HepG2 (cell line): Measurements from ENCODE around the gene TIMM23. TPM values are rescaled to one million over a fixed set of nuclear protein-coding genes. Genes with fewer than 3 reads are reported as not detected.
A peak's percentile ranks its signal among the peaks of the same experiment; 100 is the strongest.
"Not testable (repeated sequence)": the region's sequence is repeated elsewhere in the genome, so short reads cannot be mapped to it uniquely, and the experiment has no call there.

ENCODE experiments used
- BCL6 ChIP-seq: IDR thresholded peaks from 2 replicates; pipeline ENCODE4 v1.6.1; 2016; ENCODE audit warnings: missing genetic modification reagents, missing compliant biosample characterization
- CEBPG ChIP-seq: IDR thresholded peaks from 2 replicates; pipeline ENCODE4 v1.6.1; 2016
- CREM ChIP-seq, 2 experiments: sonication (generic) in 1 of 2; formaldehyde crosslinking in 1 of 2; IDR thresholded peaks; 2 replicates each; pipeline versions ENCODE4 v1.4.0 to v1.6.1; 2016 to 2020; ENCODE audit warnings: antibody characterized with exemption in 1 of 2, mild to moderate bottlenecking in 1 of 2, missing genetic modification reagents in 1 of 2
- FOXA3 ChIP-seq: IDR thresholded peaks from 2 replicates; pipeline ENCODE4 v1.6.1; 2016; ENCODE audit warnings: missing genetic modification reagents, missing compliant biosample characterization
- FOXK1 ChIP-seq: sonication (generic); formaldehyde crosslinking; IDR thresholded peaks from 2 replicates; pipeline ENCODE4 v1.4.0; 2020; ENCODE audit warnings: low read depth, missing genetic modification reagents, borderline replicate concordance
- MAF1 ChIP-seq: sonication (generic); formaldehyde crosslinking; IDR thresholded peaks from 2 replicates; pipeline ENCODE4 v1.5.0; 2020; ENCODE audit warnings: missing genetic modification reagents, borderline replicate concordance
- NCOA2 ChIP-seq: sonication (generic); formaldehyde crosslinking; IDR thresholded peaks from 2 replicates; pipeline ENCODE4 v1.8.0; 2022; ENCODE audit warnings: inconsistent platforms
- POGZ ChIP-seq: sonication (generic); formaldehyde crosslinking; IDR thresholded peaks from 2 replicates; pipeline ENCODE4 v1.4.0; 2020; ENCODE audit warnings: mild to moderate bottlenecking, missing genetic modification reagents
- POLR2G ChIP-seq: fragments of 200-400 bp; formaldehyde crosslinking; IDR thresholded peaks from 2 replicates; pipeline ENCODE4 v1.6.1; 2018; ENCODE audit warnings: mild to moderate bottlenecking, low read depth, low read length, moderate library complexity
- SOX6 ChIP-seq, 2 experiments: fragments of 450-650 bp in 1 of 2; sonication (generic) in 1 of 2; formaldehyde crosslinking in 1 of 2; IDR thresholded peaks; 2 replicates each; pipeline versions ENCODE4 v1.4.0 to v1.6.1; 2017 to 2020; ENCODE audit warnings: antibody characterized with exemption in 1 of 2, mild to moderate bottlenecking in 1 of 2, missing genetic modification reagents in 1 of 2
- TBX2 ChIP-seq: sonication (generic); formaldehyde crosslinking; IDR thresholded peaks from 2 replicates; pipeline ENCODE4 v1.5.0; 2020; ENCODE audit warnings: missing genetic modification reagents, mild to moderate bottlenecking, borderline replicate concordance
- ZNF331 ChIP-seq: sonication (generic); formaldehyde crosslinking; IDR thresholded peaks from 2 replicates; pipeline ENCODE4 v1.4.0; 2020; ENCODE audit warnings: missing genetic modification reagents
- ZSCAN9 ChIP-seq: IDR thresholded peaks from 2 replicates; pipeline ENCODE4 v1.6.1; 2016; ENCODE audit warnings: borderline replicate concordance
- polyA plus RNA-seq, 8 experiments: library from polyadenylated mRNA; depleted of rRNA in 3 of 8; stranded (reverse) in 7 of 8; unstranded in 1 of 8; fragments of >200 nt; fragmentation: Illumina TruSeq in 4 of 8; extraction: Trizol in 4 of 8; gene quantifications; 2 replicates each; pipeline versions ENCODE4 v1.2.1 to v1.2.3, GENCODE V29; 2011 to 2016; ENCODE audit warnings: low read depth in 4 of 8, missing spikeins in 1 of 8, mixed read lengths in 1 of 8; ENCODE audit not compliant: insufficient read depth in 1 of 8
- total RNA-seq, 5 experiments: library from RNA; depleted of rRNA; stranded (reverse); fragments of >200 nt; fragmentation: Illumina TruSeq; extraction: Trizol; gene quantifications; 2 replicates each; pipeline ENCODE4 v1.2.3, GENCODE V29; 2016; ENCODE audit warnings: low read depth in 1 of 5
- TF ChIP-seq, protein P1 (sequence below): sonication (generic); formaldehyde crosslinking; conservative IDR thresholded peaks from 2 replicates; pipeline ENCODE4 v1.4.0; 2020; ENCODE audit warnings: missing genetic modification reagents
- TF ChIP-seq, protein P2 (sequence below): IDR thresholded peaks from 2 replicates; pipeline ENCODE4 v1.4.0; 2020; ENCODE audit warnings: mild to moderate bottlenecking, missing genetic modification reagents
- TF ChIP-seq, protein P3 (sequence below): sonication (generic); formaldehyde crosslinking; IDR thresholded peaks from 2 replicates; pipeline ENCODE4 v1.4.0; 2020; ENCODE audit warnings: missing genetic modification reagents
- TF ChIP-seq, protein P4 (sequence below): sonication (generic); formaldehyde crosslinking; IDR thresholded peaks from 2 replicates; pipeline ENCODE4 v1.4.0; 2020; ENCODE audit warnings: mild to moderate bottlenecking, missing genetic modification reagents, borderline replicate concordance

TIMM23 gene
- total and polyA plus RNA-seq, 2 of the 13 experiments (the other 11 are each of a cell fraction or from before 2014, with no cell fraction given): 80.2 to 98.6 TPM

DNA sequence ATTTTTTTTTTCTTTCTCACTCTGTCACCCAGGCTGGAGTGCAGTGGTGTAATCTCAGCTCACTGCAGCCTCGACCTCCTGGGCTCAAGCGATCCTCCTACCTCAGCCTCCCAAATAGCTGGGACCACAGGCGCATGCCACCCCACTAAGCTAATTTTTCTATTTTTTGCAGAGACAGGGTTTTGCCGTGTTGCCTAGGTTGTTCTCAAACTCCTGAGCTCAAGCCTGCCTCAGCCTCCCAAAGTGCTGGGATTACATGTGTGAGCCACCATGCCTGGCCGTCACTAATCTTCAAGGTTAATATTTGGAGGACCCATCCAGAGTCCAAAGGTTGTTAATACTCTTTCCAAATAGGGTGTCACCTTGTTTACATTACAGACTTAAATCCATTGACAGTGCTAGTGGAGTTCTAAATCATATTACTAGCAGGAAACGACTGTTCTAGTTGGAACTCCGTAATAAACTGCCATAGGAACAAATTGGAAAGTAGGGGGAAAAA lies 29.9 kb downstream of the TIMM23 start (continued):
- 0 out of 2 replicates have a peak, but pooled peaks have one; percentile 29 for TF ChIP-seq MAF1 (CRISPR knock-in tag)
- TF ChIP-seq POGZ (CRISPR knock-in tag): peak; percentile 38; the same call in 1 of the 2 replicates
- TF ChIP-seq CEBPG (CRISPR knock-in tag): peak; percentile 20; the same call in 1 of the 2 replicates
- TF ChIP-seq ZSCAN9 (CRISPR knock-in tag): 0 out of 2 replicates have a peak, but pooled peaks have one; percentile 35
- peak; percentile 49; the same call in 1 of the 2 replicates for TF ChIP-seq CREM (IDR thresholded peaks at IDR 0.05)
- not testable (repeated sequence) for TF ChIP-seq CREM (CRISPR knock-in tag; IDR thresholded peaks at IDR 0.05); SOX6 (IDR thresholded peaks at IDR 0.05)
- peak; percentile 59; the same call in 1 of the 2 replicates for TF ChIP-seq FOXK1 (CRISPR knock-in tag)
- peak; percentile 54 for TF ChIP-seq SOX6 (CRISPR knock-in tag; IDR thresholded peaks at IDR 0.05)
- peak; percentile 52; the same call in 1 of the 2 replicates for TF ChIP-seq TBX2
- TF ChIP-seq, protein P1, sequence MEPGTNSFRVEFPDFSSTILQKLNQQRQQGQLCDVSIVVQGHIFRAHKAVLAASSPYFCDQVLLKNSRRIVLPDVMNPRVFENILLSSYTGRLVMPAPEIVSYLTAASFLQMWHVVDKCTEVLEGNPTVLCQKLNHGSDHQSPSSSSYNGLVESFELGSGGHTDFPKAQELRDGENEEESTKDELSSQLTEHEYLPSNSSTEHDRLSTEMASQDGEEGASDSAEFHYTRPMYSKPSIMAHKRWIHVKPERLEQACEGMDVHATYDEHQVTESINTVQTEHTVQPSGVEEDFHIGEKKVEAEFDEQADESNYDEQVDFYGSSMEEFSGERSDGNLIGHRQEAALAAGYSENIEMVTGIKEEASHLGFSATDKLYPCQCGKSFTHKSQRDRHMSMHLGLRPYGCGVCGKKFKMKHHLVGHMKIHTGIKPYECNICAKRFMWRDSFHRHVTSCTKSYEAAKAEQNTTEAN (CRISPR knock-in tag): 0 out of 2 replicates have a peak, but pooled peaks have one; percentile 35
- TF ChIP-seq, protein P2, sequence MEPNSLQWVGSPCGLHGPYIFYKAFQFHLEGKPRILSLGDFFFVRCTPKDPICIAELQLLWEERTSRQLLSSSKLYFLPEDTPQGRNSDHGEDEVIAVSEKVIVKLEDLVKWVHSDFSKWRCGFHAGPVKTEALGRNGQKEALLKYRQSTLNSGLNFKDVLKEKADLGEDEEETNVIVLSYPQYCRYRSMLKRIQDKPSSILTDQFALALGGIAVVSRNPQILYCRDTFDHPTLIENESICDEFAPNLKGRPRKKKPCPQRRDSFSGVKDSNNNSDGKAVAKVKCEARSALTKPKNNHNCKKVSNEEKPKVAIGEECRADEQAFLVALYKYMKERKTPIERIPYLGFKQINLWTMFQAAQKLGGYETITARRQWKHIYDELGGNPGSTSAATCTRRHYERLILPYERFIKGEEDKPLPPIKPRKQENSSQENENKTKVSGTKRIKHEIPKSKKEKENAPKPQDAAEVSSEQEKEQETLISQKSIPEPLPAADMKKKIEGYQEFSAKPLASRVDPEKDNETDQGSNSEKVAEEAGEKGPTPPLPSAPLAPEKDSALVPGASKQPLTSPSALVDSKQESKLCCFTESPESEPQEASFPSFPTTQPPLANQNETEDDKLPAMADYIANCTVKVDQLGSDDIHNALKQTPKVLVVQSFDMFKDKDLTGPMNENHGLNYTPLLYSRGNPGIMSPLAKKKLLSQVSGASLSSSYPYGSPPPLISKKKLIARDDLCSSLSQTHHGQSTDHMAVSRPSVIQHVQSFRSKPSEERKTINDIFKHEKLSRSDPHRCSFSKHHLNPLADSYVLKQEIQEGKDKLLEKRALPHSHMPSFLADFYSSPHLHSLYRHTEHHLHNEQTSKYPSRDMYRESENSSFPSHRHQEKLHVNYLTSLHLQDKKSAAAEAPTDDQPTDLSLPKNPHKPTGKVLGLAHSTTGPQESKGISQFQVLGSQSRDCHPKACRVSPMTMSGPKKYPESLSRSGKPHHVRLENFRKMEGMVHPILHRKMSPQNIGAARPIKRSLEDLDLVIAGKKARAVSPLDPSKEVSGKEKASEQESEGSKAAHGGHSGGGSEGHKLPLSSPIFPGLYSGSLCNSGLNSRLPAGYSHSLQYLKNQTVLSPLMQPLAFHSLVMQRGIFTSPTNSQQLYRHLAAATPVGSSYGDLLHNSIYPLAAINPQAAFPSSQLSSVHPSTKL (CRISPR knock-in tag): peak; percentile 91
- TF ChIP-seq, protein P3, sequence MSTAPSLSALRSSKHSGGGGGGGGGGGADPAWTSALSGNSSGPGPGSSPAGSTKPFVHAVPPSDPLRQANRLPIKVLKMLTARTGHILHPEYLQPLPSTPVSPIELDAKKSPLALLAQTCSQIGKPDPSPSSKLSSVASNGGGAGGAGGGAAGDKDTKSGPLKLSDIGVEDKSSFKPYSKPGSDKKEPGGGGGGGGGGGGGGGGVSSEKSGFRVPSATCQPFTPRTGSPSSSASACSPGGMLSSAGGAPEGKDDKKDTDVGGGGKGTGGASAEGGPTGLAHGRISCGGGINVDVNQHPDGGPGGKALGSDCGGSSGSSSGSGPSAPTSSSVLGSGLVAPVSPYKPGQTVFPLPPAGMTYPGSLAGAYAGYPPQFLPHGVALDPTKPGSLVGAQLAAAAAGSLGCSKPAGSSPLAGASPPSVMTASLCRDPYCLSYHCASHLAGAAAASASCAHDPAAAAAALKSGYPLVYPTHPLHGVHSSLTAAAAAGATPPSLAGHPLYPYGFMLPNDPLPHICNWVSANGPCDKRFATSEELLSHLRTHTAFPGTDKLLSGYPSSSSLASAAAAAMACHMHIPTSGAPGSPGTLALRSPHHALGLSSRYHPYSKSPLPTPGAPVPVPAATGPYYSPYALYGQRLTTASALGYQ (CRISPR knock-in tag): peak; percentile 56; the same call in 1 of the 2 replicates
- peak; percentile 67 for TF ChIP-seq BCL6 (CRISPR knock-in tag)
- TF ChIP-seq FOXA3: peak; percentile 97
- TF ChIP-seq ZNF331 (CRISPR knock-in tag): peak; percentile 33; the same call in 1 of the 2 replicates
- peak; percentile 47; the same call in 1 of the 2 replicates for TF ChIP-seq POLR2G
- peak; percentile 81 for TF ChIP-seq NCOA2 (CRISPR knock-in tag)
- TF ChIP-seq, protein P4, sequence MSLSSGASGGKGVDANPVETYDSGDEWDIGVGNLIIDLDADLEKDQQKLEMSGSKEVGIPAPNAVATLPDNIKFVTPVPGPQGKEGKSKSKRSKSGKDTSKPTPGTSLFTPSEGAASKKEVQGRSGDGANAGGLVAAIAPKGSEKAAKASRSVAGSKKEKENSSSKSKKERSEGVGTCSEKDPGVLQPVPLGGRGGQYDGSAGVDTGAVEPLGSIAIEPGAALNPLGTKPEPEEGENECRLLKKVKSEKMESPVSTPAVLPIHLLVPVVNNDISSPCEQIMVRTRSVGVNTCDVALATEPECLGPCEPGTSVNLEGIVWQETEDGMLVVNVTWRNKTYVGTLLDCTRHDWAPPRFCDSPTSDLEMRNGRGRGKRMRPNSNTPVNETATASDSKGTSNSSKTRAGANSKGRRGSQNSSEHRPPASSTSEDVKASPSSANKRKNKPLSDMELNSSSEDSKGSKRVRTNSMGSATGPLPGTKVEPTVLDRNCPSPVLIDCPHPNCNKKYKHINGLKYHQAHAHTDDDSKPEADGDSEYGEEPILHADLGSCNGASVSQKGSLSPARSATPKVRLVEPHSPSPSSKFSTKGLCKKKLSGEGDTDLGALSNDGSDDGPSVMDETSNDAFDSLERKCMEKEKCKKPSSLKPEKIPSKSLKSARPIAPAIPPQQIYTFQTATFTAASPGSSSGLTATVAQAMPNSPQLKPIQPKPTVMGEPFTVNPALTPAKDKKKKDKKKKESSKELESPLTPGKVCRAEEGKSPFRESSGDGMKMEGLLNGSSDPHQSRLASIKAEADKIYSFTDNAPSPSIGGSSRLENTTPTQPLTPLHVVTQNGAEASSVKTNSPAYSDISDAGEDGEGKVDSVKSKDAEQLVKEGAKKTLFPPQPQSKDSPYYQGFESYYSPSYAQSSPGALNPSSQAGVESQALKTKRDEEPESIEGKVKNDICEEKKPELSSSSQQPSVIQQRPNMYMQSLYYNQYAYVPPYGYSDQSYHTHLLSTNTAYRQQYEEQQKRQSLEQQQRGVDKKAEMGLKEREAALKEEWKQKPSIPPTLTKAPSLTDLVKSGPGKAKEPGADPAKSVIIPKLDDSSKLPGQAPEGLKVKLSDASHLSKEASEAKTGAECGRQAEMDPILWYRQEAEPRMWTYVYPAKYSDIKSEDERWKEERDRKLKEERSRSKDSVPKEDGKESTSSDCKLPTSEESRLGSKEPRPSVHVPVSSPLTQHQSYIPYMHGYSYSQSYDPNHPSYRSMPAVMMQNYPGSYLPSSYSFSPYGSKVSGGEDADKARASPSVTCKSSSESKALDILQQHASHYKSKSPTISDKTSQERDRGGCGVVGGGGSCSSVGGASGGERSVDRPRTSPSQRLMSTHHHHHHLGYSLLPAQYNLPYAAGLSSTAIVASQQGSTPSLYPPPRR (CRISPR knock-in tag): peak; percentile 77; the same call in 1 of the 2 replicates
